ENCODE results near the gene CEP43.

DNA sequence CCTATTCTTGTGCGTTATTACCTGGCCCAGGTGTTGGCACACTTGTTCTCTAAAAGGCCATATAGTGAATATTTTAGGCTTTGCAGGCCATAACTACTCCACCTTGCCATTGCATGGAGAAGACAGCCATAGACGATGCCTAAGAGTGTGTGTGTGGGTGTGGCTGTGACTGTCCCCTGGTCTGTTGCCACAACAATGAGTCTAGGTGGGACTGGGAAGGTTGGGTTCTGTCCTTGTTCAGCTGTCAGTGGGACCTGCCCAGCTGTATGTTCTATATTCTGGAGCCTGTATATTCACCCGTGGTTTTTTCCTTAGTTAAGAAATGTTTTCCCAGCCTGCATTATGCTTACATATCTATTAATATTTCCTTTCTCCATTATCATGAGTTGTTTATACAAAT lies 38.6 kb downstream of the CEP43 start:
- TF ChIP-seq, protein P1, sequence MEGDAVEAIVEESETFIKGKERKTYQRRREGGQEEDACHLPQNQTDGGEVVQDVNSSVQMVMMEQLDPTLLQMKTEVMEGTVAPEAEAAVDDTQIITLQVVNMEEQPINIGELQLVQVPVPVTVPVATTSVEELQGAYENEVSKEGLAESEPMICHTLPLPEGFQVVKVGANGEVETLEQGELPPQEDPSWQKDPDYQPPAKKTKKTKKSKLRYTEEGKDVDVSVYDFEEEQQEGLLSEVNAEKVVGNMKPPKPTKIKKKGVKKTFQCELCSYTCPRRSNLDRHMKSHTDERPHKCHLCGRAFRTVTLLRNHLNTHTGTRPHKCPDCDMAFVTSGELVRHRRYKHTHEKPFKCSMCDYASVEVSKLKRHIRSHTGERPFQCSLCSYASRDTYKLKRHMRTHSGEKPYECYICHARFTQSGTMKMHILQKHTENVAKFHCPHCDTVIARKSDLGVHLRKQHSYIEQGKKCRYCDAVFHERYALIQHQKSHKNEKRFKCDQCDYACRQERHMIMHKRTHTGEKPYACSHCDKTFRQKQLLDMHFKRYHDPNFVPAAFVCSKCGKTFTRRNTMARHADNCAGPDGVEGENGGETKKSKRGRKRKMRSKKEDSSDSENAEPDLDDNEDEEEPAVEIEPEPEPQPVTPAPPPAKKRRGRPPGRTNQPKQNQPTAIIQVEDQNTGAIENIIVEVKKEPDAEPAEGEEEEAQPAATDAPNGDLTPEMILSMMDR (IDR thresholded peaks at IDR 0.05 in 4 of 5, conservative IDR thresholded peaks at IDR 0.05 in 1 of 5) = no peak
- TF ChIP-seq POLR2A (IDR thresholded peaks at IDR 0.05) = no peak
